ENCODE results near the gene MRPL53. TPM values are rescaled to one million over a fixed set of nuclear protein-coding genes. Genes with fewer than 3 reads are reported as not detected.
"Not testable (repeated sequence)": the region's sequence is repeated elsewhere in the genome, so short reads cannot be mapped to it uniquely, and the experiment has no call there.

MRPL53 gene
- polyA plus RNA-seq, 3 donors from 2014 or later, result 83.8 to 152 (median 119) TPM

DNA sequence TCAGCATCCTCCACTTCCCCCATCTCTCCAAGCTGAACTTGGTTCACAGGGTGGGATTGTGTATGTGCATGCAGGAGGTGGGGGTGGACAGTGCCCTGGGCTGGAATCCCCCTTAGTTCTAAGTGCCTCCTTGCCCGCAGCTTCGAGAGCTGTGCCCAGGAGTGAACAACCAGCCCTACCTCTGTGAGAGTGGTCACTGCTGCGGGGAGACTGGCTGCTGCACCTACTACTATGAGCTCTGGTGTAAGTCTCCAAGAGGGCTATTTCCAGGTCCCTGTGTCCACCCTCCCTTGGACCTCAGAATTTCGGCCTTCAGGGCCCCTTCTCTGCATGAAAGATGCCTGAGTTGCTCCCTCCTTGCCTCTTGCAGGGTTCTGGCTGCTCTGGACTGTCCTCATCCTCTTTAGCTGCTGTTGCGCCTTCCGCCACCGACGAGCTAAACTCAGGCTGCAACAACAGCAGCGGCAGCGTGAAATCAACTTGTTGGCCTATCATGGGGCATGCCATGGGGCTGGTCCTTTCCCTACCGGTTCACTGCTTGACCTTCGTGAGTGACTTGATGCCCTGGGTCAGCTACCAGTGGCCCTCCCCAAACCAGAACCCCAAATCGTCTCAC is 12.9 kb downstream of the MRPL53 start:
- H3K27me3 Mint-ChIP-seq (ENCODE audit: low read depth in 3 of 3), result peaks cover 20 to 29% (median 23%) of the 10 kb centered on the region in 3 donors
- DNase-seq, H3K36me3 Mint-ChIP-seq, H3K9me3 Mint-ChIP-seq: not testable (repeated sequence)
- H3K27ac Mint-ChIP-seq, result peak overlapping the region; percentile 87 to 100 (median 99)
- H3K4me3 Mint-ChIP-seq, result peak overlapping the region; percentile 89 to 99 (median 94)
- H3K4me1 Mint-ChIP-seq, result peaks cover 66 to 69% of the 10 kb centered on the region in 2 donors

DNA sequence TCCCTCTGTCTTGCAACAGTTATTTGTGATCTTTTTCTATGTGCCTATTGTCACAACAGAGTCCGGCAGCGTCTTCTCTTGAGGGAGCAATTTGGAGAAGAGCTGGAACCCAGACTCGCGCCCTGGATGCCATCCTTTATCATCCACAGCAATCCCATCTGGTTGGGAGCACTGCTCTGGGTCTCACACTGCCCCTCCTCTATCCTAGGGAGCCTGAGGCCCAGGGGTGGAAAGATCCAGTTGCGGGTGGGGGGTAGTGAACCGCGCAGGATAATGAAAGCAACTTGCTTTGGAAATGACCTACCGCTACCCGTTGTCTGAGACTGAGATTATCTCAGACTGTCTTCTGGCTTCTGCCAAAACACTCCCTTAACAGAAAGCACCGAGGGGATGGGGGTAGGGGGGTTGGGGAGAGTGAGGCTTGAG is 13.5 kb downstream of the MRPL53 start:
- no peaks in the 10 kb centered on the region for H3K36me3 Mint-ChIP-seq
- H3K4me1 Mint-ChIP-seq, result peaks cover 64 to 69% of the 10 kb centered on the region in 2 donors
- DNase-seq, result no peak
- H3K4me3 Mint-ChIP-seq, result peak overlapping the region; percentile 89 to 99 (median 94)
- peaks cover 0 to 2% (median 0%) of the 10 kb centered on the region in 6 donors for H3K9me3 Mint-ChIP-seq
- H3K27me3 Mint-ChIP-seq (ENCODE audit: low read depth in 3 of 3), result peaks cover 21 to 34% (median 24%) of the 10 kb centered on the region in 3 donors
- peak overlapping the region; percentile 87 to 100 (median 99) for H3K27ac Mint-ChIP-seq

DNA sequence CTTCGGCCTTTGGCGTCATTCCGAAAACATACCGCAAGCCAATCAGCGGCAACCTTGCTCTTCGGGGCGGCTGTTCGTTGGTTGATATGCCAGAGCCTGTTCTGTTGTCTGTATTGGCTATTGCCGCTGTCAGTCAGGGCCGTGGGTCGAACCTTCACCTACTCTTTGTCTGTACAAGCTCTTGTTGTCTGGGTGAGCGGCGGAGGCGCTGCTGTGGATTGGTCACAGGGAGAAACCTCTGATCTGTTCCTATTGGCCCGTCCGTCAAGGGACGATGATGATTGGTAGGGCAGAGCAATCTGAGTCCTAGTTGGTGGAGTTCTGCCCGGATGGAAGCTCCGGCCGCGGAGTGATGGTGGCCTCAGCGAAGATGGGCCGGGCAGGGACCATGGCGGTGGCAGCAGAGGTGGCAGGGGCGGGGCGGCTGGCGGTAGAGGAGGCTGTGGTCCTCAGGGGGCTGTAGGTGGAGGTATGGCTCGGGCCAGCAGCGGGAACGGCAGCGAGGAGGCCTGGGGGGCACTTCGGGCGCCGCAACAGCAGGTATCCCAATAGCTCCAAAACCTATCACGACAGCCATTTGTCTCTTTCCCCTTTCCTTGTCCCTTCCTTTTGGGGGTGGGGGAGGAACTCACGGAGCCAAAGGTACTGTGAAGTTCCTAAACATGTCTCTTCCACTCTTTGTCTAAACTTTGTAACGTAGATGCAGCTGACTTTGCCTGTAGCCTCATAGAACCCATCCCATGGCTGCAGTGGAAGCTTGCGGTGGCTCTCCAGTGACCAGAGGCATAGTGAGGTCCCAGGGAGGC is 14.1 kb downstream of the MRPL53 start, which contains the start of gene WBP1:
Gene WBP1 (plus strand): TSS at position 307 of the 806 bp plus-strand sequence. CDS start 165 bp downstream, at position 472.
- peaks cover 62 to 69% of the 10 kb centered on the region in 2 donors for H3K4me1 Mint-ChIP-seq
- no peaks in the 10 kb centered on the region for H3K36me3 Mint-ChIP-seq
- peak within 1 kb of the TSS; percentile 89 to 99 (median 94) for H3K4me3 Mint-ChIP-seq
- H3K27ac Mint-ChIP-seq, result peak within 1 kb of the TSS; percentile 87 to 100 (median 99)
- H3K9me3 Mint-ChIP-seq, result peaks cover 0 to 2% (median 0%) of the 10 kb centered on the region in 6 donors
- peaks cover 21 to 33% (median 24%) of the 10 kb centered on the region in 3 donors for H3K27me3 Mint-ChIP-seq (ENCODE audit: low read depth in 3 of 3)
- peak; percentile 100 for DNase-seq

DNA sequence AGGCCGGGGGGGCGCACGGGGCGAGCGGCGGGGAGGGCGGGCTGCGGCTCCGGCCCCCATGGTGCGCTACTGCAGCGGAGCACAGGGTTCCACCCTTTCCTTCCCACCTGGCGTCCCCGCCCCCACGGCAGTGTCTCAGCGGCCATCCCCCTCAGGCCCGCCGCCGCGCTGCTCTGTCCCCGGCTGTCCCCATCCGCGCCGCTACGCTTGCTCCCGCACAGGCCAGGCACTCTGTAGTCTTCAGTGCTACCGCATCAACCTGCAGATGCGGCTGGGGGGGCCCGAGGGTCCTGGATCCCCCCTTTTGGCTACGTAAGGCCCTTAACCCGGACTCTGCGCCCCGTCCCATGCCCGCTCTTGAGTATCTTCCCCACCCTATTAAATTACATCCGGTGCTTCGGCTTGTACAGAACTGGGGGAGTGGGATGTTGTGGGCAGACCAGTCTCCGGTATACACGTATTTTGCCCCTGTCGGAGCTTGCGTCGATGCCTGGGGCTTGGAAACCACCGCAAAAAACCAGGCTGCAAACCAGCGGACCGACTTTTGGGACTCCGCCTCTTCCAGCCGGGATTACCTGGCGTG is 14.8 kb downstream of the MRPL53 start:
- peaks cover 63 to 69% of the 10 kb centered on the region in 2 donors for H3K4me1 Mint-ChIP-seq
- H3K4me3 Mint-ChIP-seq, result peak overlapping the region; percentile 89 to 99 (median 94)
- H3K36me3 Mint-ChIP-seq, result no peaks in the 10 kb centered on the region
- H3K9me3 Mint-ChIP-seq, result peaks cover 0 to 2% (median 0%) of the 10 kb centered on the region in 6 donors
- H3K27ac Mint-ChIP-seq, result peak overlapping the region; percentile 87 to 100 (median 99)
- H3K27me3 Mint-ChIP-seq (ENCODE audit: low read depth in 3 of 3), result peaks cover 23 to 31% (median 24%) of the 10 kb centered on the region in 3 donors
- DNase-seq, result peak; percentile 85 to 88 (median 88)

GRCh38 chr2:74457129-74457548 is 15.3 kb downstream of the MRPL53 start:
- H3K4me3 Mint-ChIP-seq, result peak overlapping the region; percentile 89 to 99 (median 94)
- H3K4me1 Mint-ChIP-seq, result peaks cover 68 to 74% of the 10 kb centered on the region in 2 donors
- DNase-seq, result no peak
- peaks cover 0 to 2% (median 0%) of the 10 kb centered on the region in 6 donors for H3K9me3 Mint-ChIP-seq
- H3K27ac Mint-ChIP-seq, result peak overlapping the region; percentile 87 to 100 (median 98)
- no peaks in the 10 kb centered on the region for H3K36me3 Mint-ChIP-seq
- peaks cover 28 to 35% (median 28%) of the 10 kb centered on the region in 3 donors for H3K27me3 Mint-ChIP-seq (ENCODE audit: low read depth in 3 of 3)

DNA sequence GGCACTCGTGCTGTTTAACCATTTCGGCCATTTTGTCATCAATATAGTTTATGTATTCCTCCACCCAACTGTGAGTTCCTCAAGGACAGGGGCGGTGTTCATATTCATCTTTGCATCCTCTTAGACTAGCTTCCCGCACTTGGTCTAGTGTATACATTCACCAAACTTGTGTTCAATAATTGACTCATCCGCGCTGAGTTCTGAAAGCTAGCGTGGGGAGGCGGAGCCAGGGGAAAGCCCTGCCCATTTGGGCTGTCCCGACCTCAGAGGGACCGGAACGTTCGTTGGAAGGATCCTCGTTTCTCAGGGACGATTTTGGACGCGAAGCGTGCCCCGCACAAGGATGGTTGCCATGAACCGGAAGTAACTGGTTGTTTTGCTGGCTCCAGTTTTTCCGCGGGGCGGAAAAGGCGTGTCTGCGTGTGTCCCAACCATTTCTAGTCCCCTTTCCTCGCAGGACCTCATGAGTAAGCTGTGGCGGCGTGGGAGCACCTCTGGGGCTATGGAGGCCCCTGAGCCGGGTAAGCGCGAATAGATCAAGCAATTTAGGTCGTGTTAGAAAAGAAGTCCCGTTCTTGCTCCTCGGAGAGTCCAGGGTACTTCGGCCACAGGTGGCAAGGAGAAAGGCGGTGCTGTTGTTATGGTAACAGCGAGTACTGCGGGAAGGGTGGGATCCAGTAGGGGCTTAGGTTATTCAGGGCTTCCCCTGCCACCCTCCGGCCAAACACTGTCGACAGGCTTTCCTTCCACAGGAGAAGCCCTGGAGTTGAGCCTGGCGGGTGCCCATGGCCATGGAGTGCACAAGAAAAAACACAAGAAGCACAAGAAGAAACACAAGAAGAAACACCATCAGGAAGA is 17.6 kb downstream of the MRPL53 start, which contains the start of gene INO80B:
Gene INO80B (plus strand): TSS at position 434 of the 858 bp plus-strand sequence. CDS start 30 bp downstream, at position 464.
- peak; percentile 97 to 98 (median 98) for DNase-seq
- H3K27ac Mint-ChIP-seq, result peak within 1 kb of the TSS; percentile 87 to 100 (median 98)
- peak within 1 kb of the TSS; percentile 89 to 99 (median 94) for H3K4me3 Mint-ChIP-seq
- H3K4me1 Mint-ChIP-seq, result peaks cover 73 to 78% of the 10 kb centered on the region in 2 donors
- H3K27me3 Mint-ChIP-seq (ENCODE audit: low read depth in 3 of 3), result peaks cover 28 to 37% (median 31%) of the 10 kb centered on the region in 3 donors
- peaks cover 0 to 2% (median 0%) of the 10 kb centered on the region in 6 donors for H3K9me3 Mint-ChIP-seq
- no peaks in the 10 kb centered on the region for H3K36me3 Mint-ChIP-seq

GRCh38 chr2:74450570-74451190 is 21.8 kb downstream of the MRPL53 start:
- Mint-ChIP-seq H3K4me3 (peak overlapping the region in 1 of 5 donors; percentile 43), H3K9me3 (peaks cover 0 to 2% (median 0%) of the 10 kb centered on the region in 6 donors), H3K27me3 (ENCODE audit: low read depth in 3 of 3) (peaks cover 14 to 17% (median 15%) of the 10 kb centered on the region in 3 donors), H3K36me3 (no peaks in the 10 kb centered on the region), H3K27ac (peak overlapping the region; percentile 29 to 99 (median 92)), H3K4me1 (peaks cover 37 to 38% of the 10 kb centered on the region in 2 donors)
- DNase-seq, result no peak

- H3K27me3 Mint-ChIP-seq (ENCODE audit: low read depth in 3 of 3), result peaks cover 8 to 12% (median 10%) of the 10 kb centered on the region in 3 donors
- peaks cover 22% of the 10 kb centered on the region in 2 donors for H3K4me1 Mint-ChIP-seq
- peak overlapping the region in 3 of 6 donors; percentile 51 to 83 (median 61) for H3K27ac Mint-ChIP-seq
- H3K9me3 Mint-ChIP-seq, result no peaks in the 10 kb centered on the region
- DNase-seq, result no peak
- H3K36me3 Mint-ChIP-seq, result no peaks in the 10 kb centered on the region
- no peak overlapping the region for H3K4me3 Mint-ChIP-seq
These were observed 23.7 kb downstream of the MRPL53 start for GRCh38 chr2:74448771-74449170.

DNA sequence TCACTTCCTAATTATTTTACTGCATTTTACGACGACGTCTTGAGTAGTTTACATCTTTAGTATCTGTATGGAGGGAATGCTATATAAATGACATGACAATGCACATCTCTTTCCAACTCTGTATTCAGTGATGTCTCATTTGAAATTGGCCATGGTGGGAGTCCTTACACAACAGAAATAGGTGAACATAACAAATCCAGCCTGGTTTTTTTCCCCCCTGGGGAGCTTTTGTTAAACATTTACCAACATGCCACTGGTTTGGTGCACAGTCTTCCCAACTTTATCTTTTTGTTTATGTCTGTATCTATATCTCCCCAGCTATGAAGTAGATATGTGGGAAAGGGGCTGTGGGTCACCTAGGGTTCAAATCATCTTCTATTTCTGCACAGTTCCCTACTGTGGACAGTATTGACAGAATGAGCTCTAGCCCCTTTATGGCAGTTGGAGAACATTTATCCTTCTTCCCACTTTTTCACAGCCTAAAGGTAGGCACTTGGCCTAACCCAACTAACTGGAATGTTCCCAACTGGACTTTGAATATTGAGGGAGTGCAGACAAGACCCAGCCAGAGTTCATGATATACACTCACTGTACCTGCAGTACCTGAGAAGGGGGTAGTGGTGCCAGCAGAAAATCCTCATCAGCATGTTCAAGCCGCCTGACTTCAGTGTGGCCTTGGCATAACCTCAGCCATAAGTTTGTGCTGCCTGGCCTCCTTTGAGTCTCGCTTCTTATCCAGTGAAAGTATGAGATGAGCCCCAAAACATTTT is 25.1 kb downstream of the MRPL53 start:
- no peaks in the 10 kb centered on the region for H3K36me3 Mint-ChIP-seq

DNA sequence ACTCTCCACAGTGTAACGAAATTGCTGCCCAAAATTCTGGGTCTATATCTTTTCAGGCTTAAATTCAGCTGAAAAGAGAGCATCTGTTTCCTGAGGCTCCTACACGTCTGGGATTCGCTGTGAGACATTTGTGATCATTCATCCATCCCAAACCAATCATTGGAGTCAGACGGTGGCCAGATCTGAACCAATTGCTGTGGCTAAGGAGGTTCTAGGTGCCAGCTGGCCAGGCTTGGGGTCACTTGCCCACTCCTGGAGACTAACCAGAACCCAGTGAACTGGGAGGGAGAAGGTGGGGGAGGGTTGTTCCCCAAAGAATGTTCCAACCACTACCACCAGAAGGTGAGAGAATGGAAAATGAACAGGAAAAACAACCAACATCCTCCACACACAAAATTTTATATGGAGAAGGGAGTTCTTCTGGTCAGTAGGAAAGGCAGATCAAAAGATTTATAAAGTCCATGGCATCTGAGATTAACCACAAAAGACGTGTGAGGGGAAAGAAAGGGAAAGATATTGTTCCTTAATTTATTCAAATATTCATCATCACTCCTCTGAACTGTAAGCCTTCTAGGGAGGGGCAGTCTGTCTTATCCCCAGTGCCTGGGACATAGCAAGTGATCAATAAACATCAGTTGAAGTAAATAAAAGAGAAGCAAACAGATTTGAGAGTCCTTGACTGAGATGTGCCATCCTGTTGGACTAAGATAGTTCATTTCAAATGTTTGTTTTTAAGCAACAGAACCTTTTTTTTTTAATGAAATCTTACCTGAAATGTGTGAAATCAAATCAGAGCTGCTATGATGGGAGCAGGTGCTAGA is 27.8 kb downstream of the MRPL53 start:
- DNase-seq, result no peak
- no peak overlapping the region for H3K4me3 Mint-ChIP-seq
- H3K4me1 Mint-ChIP-seq, result peaks cover 12 to 17% of the 10 kb centered on the region in 2 donors
- no peaks in the 10 kb centered on the region for H3K36me3 Mint-ChIP-seq
- H3K9me3 Mint-ChIP-seq, result no peaks in the 10 kb centered on the region
- H3K27ac Mint-ChIP-seq, result no peak overlapping the region
- H3K27me3 Mint-ChIP-seq (ENCODE audit: low read depth in 3 of 3), result peaks cover 4 to 6% (median 5%) of the 10 kb centered on the region in 3 donors

More for the DNA sequence above, 25.1 kb downstream of the MRPL53 start:
- Mint-ChIP-seq H3K4me3 (no peak overlapping the region), H3K27ac (peak overlapping the region in 1 of 6 donors; percentile 63), H3K27me3 (ENCODE audit: low read depth in 3 of 3) (peaks cover 4 to 11% (median 8%) of the 10 kb centered on the region in 3 donors), H3K4me1 (peaks cover 10 to 11% of the 10 kb centered on the region in 2 donors), H3K9me3 (no peaks in the 10 kb centered on the region)
- no peak for DNase-seq
